GM23338 (cell line): ENCODE data around the gene NEK10. TPM values are rescaled to one million over a fixed set of nuclear protein-coding genes. Genes with fewer than 3 reads are reported as not detected.

Source experiments
- ATAC-seq: fragments of 200-7000 bp; cut with Tn5 transposase; 3 replicates; pipeline ENCODE4 v1.9.1; 2020
- DNase-seq: peaks from one replicate; pipeline ENCODE4 v3.0.0-alpha.2; 2015; ENCODE audit warnings: low spot score
- H2AFZ ChIP-seq: fragments of 200-600 bp; sonication (generic); 2 replicates; pipeline ENCODE4 v1.8.0; 2016; ENCODE audit warnings: antibody characterized with exemption, mild to moderate bottlenecking, moderate library complexity
- H3F3A ChIP-seq: fragments of 200-600 bp; sonication (generic); replicated peaks from 2 replicates; pipeline ENCODE4 v1.8.0; 2017; ENCODE audit warnings: antibody characterized with exemption, mixed run types, low read depth
- H3K27ac ChIP-seq: fragments of 200-600 bp; sonication (generic); 2 replicates; pipeline ENCODE4 v1.6.1; 2016; ENCODE audit warnings: low read depth
- H3K27me3 ChIP-seq: fragments of 200-600 bp; sonication (generic); 2 replicates; pipeline ENCODE4 v1.8.0; 2016; ENCODE audit warnings: mild to moderate bottlenecking, mixed run types, moderate library complexity; ENCODE audit not compliant: insufficient read depth
- H3K36me3 ChIP-seq: fragments of 200-600 bp; sonication (generic); 2 replicates; pipeline ENCODE4 v1.8.0; 2016; ENCODE audit warnings: mild to moderate bottlenecking; ENCODE audit not compliant: insufficient read depth
- H3K4me1 ChIP-seq: fragments of 200-600 bp; sonication (generic); 2 replicates; pipeline ENCODE4 v1.8.0; 2016; ENCODE audit warnings: mild to moderate bottlenecking, moderate library complexity; ENCODE audit not compliant: insufficient read depth
- H3K4me2 ChIP-seq: fragments of 200-600 bp; sonication (generic); 2 replicates; pipeline ENCODE4 v1.7.1; 2017; ENCODE audit warnings: mixed run types
- H3K4me3 ChIP-seq: fragments of 200-600 bp; sonication (generic); 2 replicates; pipeline ENCODE4 v1.6.1; 2016; ENCODE audit warnings: mixed run types
- H3K79me2 ChIP-seq: fragments of 200-600 bp; sonication (generic); replicated peaks from 2 replicates; pipeline ENCODE4 v1.8.0; 2017; ENCODE audit warnings: mild to moderate bottlenecking; ENCODE audit not compliant: insufficient read depth
- H3K9me2 ChIP-seq: fragments of 200-600 bp; sonication (generic); 2 replicates; pipeline ENCODE4 v1.8.0; 2017; ENCODE audit not compliant: insufficient read depth
- H4K20me1 ChIP-seq: fragments of 200-600 bp; sonication (generic); replicated peaks from 2 replicates; pipeline ENCODE4 v1.8.0; 2017; ENCODE audit warnings: mild to moderate bottlenecking; ENCODE audit not compliant: insufficient read depth
- H3K27ac Mint-ChIP-seq: 2 replicates; pipeline ENCODE4 v1.8.0; 2020; ENCODE audit warnings: inconsistent platforms, mild to moderate bottlenecking, moderate library complexity, mixed read lengths
- H3K27me3 Mint-ChIP-seq: 3 replicates; pipeline ENCODE4 v1.8.0; 2022; ENCODE audit warnings: low read depth, mild to moderate bottlenecking, moderate library complexity, mixed read lengths, inconsistent platforms; ENCODE audit not compliant: insufficient read depth, poor library complexity
- H3K36me3 Mint-ChIP-seq: 3 replicates; pipeline ENCODE4 v1.8.0; 2021; ENCODE audit warnings: low read depth, mild to moderate bottlenecking, inconsistent platforms, moderate library complexity, mixed read lengths
- H3K4me1 Mint-ChIP-seq: 3 replicates; pipeline ENCODE4 v1.8.0; 2020; ENCODE audit warnings: mild to moderate bottlenecking, inconsistent platforms, mixed read lengths
- H3K4me3 Mint-ChIP-seq: 3 replicates; pipeline ENCODE4 v1.8.0; 2021; ENCODE audit warnings: moderate library complexity, mild to moderate bottlenecking, inconsistent platforms, mixed read lengths
- H3K9me3 Mint-ChIP-seq: 3 replicates; pipeline ENCODE4 v1.8.0; 2020; ENCODE audit warnings: moderate library complexity, mild to moderate bottlenecking, inconsistent platforms, mixed read lengths
- CREB1 ChIP-seq: fragments of 250-450 bp; sonication (Bioruptor Pico); IDR thresholded peaks from 2 replicates; pipeline ENCODE4 v1.5.0; 2020; ENCODE audit warnings: low read depth, mild to moderate bottlenecking, moderate library complexity
- EZH2 ChIP-seq: fragments of 200-600 bp; sonication (generic); IDR thresholded peaks from one replicate; pipeline ENCODE4 v1.8.0; 2017; ENCODE audit warnings: antibody characterized with exemption, mild to moderate bottlenecking, low read depth; ENCODE audit not compliant: unreplicated experiment
- EZH2phosphoT487 ChIP-seq: fragments of 200-600 bp; sonication (generic); IDR thresholded peaks from one replicate; pipeline ENCODE4 v1.8.1; 2018; ENCODE audit warnings: antibody characterized with exemption; ENCODE audit not compliant: unreplicated experiment
- JUNB ChIP-seq: IDR thresholded peaks from one replicate; pipeline ENCODE4 v1.6.1; 2016; ENCODE audit warnings: antibody characterized with exemption; ENCODE audit not compliant: unreplicated experiment
- NANOG ChIP-seq: IDR thresholded peaks from 2 replicates; pipeline ENCODE4 v1.6.1; 2016; ENCODE audit warnings: antibody characterized with exemption, borderline replicate concordance
- POLR2AphosphoS5 ChIP-seq: IDR thresholded peaks from 2 replicates; pipeline ENCODE4 v1.6.1; 2016; ENCODE audit warnings: antibody characterized with exemption, low read depth
- STAT1 ChIP-seq: IDR thresholded peaks from one replicate; pipeline ENCODE4 v1.6.1; 2016; ENCODE audit warnings: antibody characterized with exemption; ENCODE audit not compliant: unreplicated experiment
- ZNF114 ChIP-seq: fragments of 250-450 bp; sonication (Bioruptor Pico); IDR thresholded peaks from 2 replicates; pipeline ENCODE4 v1.5.0; 2020; ENCODE audit warnings: mild to moderate bottlenecking, moderate library complexity
- ZNF331 ChIP-seq: fragments of 250-450 bp; sonication (Bioruptor Pico); IDR thresholded peaks from 2 replicates; pipeline ENCODE4 v1.5.0; 2020; ENCODE audit warnings: low read depth, mild to moderate bottlenecking, moderate library complexity
- polyA plus RNA-seq: library from polyadenylated mRNA; unstranded; fragments of >200 nt; fragmentation: Nextera tagmentation; extraction: Ambion mirVana; gene quantifications from 2 replicates; pipeline ENCODE4 v1.2.1, GENCODE V29; 2016
- total RNA-seq: library from RNA; depleted of rRNA; stranded (reverse); fragments of >200 nt; shearing (Covaris generic); gene quantifications from 2 replicates; pipeline ENCODE4 v1.2.3, GENCODE V29; 2014
- TF ChIP-seq, protein P1 (sequence below), 2 experiments: fragments of 200-600 bp in 1 of 2; sonication (generic) in 1 of 2; conservative IDR thresholded peaks; 2 replicates each; pipeline versions ENCODE4 v1.5.1 to v1.6.1; 2016 to 2017; ENCODE audit warnings: antibody characterized with exemption in 2 of 2, low read depth in 2 of 2, mild to moderate bottlenecking in 2 of 2, moderate library complexity in 1 of 2
- TF ChIP-seq, protein P2 (sequence below): IDR thresholded peaks from 2 replicates; pipeline ENCODE4 v1.6.1; 2016; ENCODE audit warnings: antibody characterized with exemption
- TF ChIP-seq, protein P3 (sequence below): fragments of 250-450 bp; sonication (Bioruptor Pico); IDR thresholded peaks from 2 replicates; pipeline ENCODE4 v1.5.0; 2020; ENCODE audit warnings: mild to moderate bottlenecking, moderate library complexity

The NEK10 gene
- total and polyA plus RNA-seq, 2 experiments from 2014 or later = 0.55 to 2.0 TPM

DNA sequence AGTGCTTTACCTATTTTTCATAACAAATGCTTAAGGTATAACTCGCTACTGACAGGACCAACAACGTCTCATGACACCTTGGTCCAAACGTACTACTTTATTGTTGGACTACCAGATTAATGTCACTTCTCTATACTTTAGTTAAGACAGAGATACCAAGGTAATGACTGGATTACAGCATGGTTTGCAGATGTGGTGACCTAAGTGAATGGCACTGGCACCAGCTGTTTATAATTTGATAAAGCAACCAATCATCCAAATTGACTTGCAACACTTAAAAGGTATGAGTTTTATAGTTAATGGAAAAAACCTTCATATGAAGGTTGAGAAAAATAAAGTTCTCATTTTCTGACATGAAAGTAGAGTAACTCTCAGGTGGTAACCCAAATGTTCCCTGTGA, 209.0 kb downstream of the NEK10 start:
- Histone ChIP-seq H3K4me2 (no peak overlapping the region), H4K20me1 (no peaks in the 10 kb centered on the region), H3K9me2 (no peaks in the 10 kb centered on the region), H3K4me1 (no peaks in the 10 kb centered on the region), H3K4me3 (no peak overlapping the region), H2AFZ (no peak overlapping the region), H3K79me2 (no peaks in the 10 kb centered on the region), H3K27me3 (no peaks in the 10 kb centered on the region), H3F3A (no peaks in the 10 kb centered on the region), H3K36me3 (no peaks in the 10 kb centered on the region), H3K27ac (no peak overlapping the region)
- no peak for TF ChIP-seq NANOG
- DNase-seq = no peak
- H3K36me3 Mint-ChIP-seq = no peaks in the 10 kb centered on the region
- H3K9me3 Mint-ChIP-seq = no peaks in the 10 kb centered on the region
- no peak overlapping the region for H3K27ac Mint-ChIP-seq
- no peaks in the 10 kb centered on the region for H3K4me1 Mint-ChIP-seq
- H3K4me3 Mint-ChIP-seq = no peak overlapping the region
- ATAC-seq = no peak
- H3K27me3 Mint-ChIP-seq = no peaks in the 10 kb centered on the region

DNA sequence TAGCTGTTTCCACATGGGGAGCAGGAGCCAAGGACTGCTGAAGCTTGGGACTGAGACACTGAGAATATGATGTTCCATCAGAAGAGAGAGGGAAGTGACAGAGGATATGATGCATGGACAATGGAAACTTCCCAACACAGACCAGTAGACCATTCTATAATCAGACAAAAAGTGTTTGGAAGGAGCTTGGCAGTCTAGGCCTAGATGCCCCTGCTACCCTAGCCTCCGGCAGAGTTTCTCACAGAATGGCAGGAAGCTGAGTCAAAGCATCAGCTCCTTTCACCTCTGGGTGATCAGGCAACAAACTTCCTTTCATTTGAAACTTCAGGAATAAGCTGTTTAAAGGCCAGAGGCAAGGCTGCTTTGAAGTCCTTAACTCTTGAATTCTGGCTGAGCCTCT, 222.0 kb downstream of the NEK10 start:
- H3K4me3 ChIP-seq = no peak overlapping the region
- DNase-seq = no peak
- H3K4me1 ChIP-seq = no peaks in the 10 kb centered on the region
- Mint-ChIP-seq H3K27me3 (no peaks in the 10 kb centered on the region), H3K27ac (no peak overlapping the region), H3K4me3 (no peak overlapping the region), H3K36me3 (no peaks in the 10 kb centered on the region), H3K4me1 (no peaks in the 10 kb centered on the region), H3K9me3 (peaks cover 2% of the 10 kb centered on the region; the same call in 1 of the 3 replicates)
- H2AFZ ChIP-seq = no peak overlapping the region
- no peaks in the 10 kb centered on the region for H3K36me3 ChIP-seq
- ATAC-seq = no peak
- H3F3A ChIP-seq = no peaks in the 10 kb centered on the region
- H3K79me2 ChIP-seq = no peaks in the 10 kb centered on the region
- H3K27ac ChIP-seq = no peak overlapping the region
- H3K27me3 ChIP-seq = no peaks in the 10 kb centered on the region
- H3K4me2 ChIP-seq = no peak overlapping the region
- peaks cover 5% of the 10 kb centered on the region; the same call in 1 of the 2 replicates for H3K9me2 ChIP-seq
- no peaks in the 10 kb centered on the region for H4K20me1 ChIP-seq
- TF ChIP-seq EZH2 (no peak), STAT1 (no peak), POLR2AphosphoS5 (no peak), CREB1 (CRISPR knock-in tag) (no peak), JUNB (no peak), EZH2phosphoT487 (no peak), ZNF114 (no peak), ZNF331 (no peak), NANOG (no peak)
- TF ChIP-seq, protein P1, sequence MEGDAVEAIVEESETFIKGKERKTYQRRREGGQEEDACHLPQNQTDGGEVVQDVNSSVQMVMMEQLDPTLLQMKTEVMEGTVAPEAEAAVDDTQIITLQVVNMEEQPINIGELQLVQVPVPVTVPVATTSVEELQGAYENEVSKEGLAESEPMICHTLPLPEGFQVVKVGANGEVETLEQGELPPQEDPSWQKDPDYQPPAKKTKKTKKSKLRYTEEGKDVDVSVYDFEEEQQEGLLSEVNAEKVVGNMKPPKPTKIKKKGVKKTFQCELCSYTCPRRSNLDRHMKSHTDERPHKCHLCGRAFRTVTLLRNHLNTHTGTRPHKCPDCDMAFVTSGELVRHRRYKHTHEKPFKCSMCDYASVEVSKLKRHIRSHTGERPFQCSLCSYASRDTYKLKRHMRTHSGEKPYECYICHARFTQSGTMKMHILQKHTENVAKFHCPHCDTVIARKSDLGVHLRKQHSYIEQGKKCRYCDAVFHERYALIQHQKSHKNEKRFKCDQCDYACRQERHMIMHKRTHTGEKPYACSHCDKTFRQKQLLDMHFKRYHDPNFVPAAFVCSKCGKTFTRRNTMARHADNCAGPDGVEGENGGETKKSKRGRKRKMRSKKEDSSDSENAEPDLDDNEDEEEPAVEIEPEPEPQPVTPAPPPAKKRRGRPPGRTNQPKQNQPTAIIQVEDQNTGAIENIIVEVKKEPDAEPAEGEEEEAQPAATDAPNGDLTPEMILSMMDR (conservative IDR thresholded peaks at IDR 0.05; ENCODE audit: low read depth in 2 of 2) = no peak
- TF ChIP-seq, protein P2, sequence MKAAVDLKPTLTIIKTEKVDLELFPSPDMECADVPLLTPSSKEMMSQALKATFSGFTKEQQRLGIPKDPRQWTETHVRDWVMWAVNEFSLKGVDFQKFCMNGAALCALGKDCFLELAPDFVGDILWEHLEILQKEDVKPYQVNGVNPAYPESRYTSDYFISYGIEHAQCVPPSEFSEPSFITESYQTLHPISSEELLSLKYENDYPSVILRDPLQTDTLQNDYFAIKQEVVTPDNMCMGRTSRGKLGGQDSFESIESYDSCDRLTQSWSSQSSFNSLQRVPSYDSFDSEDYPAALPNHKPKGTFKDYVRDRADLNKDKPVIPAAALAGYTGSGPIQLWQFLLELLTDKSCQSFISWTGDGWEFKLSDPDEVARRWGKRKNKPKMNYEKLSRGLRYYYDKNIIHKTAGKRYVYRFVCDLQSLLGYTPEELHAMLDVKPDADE = no peak
- TF ChIP-seq, protein P3, sequence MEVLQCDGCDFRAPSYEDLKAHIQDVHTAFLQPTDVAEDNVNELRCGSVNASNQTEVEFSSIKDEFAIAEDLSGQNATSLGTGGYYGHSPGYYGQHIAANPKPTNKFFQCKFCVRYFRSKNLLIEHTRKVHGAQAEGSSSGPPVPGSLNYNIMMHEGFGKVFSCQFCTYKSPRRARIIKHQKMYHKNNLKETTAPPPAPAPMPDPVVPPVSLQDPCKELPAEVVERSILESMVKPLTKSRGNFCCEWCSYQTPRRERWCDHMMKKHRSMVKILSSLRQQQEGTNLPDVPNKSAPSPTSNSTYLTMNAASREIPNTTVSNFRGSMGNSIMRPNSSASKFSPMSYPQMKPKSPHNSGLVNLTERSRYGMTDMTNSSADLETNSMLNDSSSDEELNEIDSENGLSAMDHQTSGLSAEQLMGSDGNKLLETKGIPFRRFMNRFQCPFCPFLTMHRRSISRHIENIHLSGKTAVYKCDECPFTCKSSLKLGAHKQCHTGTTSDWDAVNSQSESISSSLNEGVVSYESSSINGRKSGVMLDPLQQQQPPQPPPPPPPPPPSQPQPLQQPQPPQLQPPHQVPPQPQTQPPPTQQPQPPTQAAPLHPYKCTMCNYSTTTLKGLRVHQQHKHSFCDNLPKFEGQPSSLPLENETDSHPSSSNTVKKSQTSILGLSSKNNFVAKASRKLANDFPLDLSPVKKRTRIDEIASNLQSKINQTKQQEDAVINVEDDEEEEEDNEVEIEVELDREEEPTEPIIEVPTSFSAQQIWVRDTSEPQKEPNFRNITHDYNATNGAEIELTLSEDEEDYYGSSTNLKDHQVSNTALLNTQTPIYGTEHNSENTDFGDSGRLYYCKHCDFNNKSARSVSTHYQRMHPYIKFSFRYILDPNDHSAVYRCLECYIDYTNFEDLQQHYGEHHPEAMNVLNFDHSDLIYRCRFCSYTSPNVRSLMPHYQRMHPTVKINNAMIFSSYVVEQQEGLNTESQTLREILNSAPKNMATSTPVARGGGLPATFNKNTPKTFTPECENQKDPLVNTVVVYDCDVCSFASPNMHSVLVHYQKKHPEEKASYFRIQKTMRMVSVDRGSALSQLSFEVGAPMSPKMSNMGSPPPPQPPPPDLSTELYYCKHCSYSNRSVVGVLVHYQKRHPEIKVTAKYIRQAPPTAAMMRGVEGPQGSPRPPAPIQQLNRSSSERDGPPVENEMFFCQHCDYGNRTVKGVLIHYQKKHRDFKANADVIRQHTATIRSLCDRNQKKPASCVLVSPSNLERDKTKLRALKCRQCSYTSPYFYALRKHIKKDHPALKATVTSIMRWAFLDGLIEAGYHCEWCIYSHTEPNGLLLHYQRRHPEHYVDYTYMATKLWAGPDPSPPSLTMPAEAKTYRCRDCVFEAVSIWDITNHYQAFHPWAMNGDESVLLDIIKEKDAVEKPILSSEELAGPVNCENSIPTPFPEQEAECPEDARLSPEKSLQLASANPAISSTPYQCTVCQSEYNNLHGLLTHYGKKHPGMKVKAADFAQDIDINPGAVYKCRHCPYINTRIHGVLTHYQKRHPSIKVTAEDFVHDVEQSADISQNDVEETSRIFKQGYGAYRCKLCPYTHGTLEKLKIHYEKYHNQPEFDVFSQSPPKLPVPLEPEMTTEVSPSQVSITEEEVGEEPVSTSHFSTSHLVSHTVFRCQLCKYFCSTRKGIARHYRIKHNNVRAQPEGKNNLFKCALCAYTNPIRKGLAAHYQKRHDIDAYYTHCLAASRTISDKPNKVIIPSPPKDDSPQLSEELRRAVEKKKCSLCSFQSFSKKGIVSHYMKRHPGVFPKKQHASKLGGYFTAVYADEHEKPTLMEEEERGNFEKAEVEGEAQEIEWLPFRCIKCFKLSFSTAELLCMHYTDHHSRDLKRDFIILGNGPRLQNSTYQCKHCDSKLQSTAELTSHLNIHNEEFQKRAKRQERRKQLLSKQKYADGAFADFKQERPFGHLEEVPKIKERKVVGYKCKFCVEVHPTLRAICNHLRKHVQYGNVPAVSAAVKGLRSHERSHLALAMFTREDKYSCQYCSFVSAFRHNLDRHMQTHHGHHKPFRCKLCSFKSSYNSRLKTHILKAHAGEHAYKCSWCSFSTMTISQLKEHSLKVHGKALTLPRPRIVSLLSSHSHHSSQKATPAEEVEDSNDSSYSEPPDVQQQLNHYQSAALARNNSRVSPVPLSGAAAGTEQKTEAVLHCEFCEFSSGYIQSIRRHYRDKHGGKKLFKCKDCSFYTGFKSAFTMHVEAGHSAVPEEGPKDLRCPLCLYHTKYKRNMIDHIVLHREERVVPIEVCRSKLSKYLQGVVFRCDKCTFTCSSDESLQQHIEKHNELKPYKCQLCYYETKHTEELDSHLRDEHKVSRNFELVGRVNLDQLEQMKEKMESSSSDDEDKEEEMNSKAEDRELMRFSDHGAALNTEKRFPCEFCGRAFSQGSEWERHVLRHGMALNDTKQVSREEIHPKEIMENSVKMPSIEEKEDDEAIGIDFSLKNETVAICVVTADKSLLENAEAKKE (CRISPR knock-in tag) = no peak
